Gastrocnemius medialis (tissue), 4 donors: Measurements from ENCODE around the gene PARM1.

Source experiments
- POLR2A ChIP-seq, 2 donors: fragments of 450-650 bp; IDR thresholded peaks; one replicate each; pipeline ENCODE4 v1.6.1; 2017; ENCODE audit warnings: antibody characterized with exemption in 2 of 2, mild to moderate bottlenecking in 2 of 2, moderate library complexity in 2 of 2
- TF ChIP-seq, protein P1 (sequence below), 5 experiments: fragments of 450-650 bp in 3 of 5; fragments of 200-600 bp in 2 of 5; sonication (generic) in 2 of 5; IDR thresholded peaks in 4 of 5; conservative IDR thresholded peaks in 1 of 5; 1 replicate in 4 of 5; 2 replicates in 1 of 5; pipeline ENCODE4 v1.5.1; 2016 to 2019; ENCODE audit warnings: antibody characterized with exemption in 5 of 5, mild to moderate bottlenecking in 3 of 5, moderate library complexity in 3 of 5

DNA sequence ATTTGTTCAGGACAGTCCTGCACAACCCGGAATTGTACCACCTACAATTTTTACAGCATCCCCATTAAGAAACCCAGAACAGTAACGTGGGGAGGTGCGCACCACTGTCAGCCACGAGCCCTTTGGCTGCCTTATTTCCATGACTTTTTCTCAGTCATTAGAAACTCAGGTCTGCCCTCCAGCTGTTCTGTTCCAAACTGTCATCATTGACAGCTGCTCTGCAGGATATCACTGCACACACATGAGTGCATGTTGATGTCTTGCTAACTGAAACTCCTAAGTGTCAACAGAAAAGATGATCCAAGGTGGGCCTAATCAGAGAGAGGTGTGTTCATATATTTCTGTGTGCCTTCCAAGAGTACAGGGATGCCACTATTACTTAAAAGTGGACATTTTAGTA lies 123.4 kb downstream of the PARM1 start:
- TF ChIP-seq, protein P1, sequence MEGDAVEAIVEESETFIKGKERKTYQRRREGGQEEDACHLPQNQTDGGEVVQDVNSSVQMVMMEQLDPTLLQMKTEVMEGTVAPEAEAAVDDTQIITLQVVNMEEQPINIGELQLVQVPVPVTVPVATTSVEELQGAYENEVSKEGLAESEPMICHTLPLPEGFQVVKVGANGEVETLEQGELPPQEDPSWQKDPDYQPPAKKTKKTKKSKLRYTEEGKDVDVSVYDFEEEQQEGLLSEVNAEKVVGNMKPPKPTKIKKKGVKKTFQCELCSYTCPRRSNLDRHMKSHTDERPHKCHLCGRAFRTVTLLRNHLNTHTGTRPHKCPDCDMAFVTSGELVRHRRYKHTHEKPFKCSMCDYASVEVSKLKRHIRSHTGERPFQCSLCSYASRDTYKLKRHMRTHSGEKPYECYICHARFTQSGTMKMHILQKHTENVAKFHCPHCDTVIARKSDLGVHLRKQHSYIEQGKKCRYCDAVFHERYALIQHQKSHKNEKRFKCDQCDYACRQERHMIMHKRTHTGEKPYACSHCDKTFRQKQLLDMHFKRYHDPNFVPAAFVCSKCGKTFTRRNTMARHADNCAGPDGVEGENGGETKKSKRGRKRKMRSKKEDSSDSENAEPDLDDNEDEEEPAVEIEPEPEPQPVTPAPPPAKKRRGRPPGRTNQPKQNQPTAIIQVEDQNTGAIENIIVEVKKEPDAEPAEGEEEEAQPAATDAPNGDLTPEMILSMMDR (IDR thresholded peaks at IDR 0.05 in 4 of 5, conservative IDR thresholded peaks at IDR 0.05 in 1 of 5) = no peak
- TF ChIP-seq POLR2A (IDR thresholded peaks at IDR 0.05) = no peak
